SK-N-SH treated with all-trans-retinoic acid at 6 μM for 48 hours (cell line): ENCODE measurements around the gene JPT1.

ENCODE experiments used
- BACH2 ChIP-seq: fragments of 250-450 bp; sonication (Bioruptor Pico); IDR thresholded peaks from 2 replicates; pipeline ENCODE4 v1.9.0; 2021; ENCODE audit warnings: mild to moderate bottlenecking, borderline replicate concordance
- ESRRG ChIP-seq: fragments of 250-450 bp; sonication (Bioruptor Pico); IDR thresholded peaks from 2 replicates; pipeline ENCODE4 v1.6.1; 2021; ENCODE audit warnings: mild to moderate bottlenecking
- OSR1 ChIP-seq: fragments of 250-450 bp; sonication (Bioruptor Pico); IDR thresholded peaks from 2 replicates; pipeline ENCODE4 v1.8.0; 2022; ENCODE audit warnings: moderate library complexity, mild to moderate bottlenecking, inconsistent platforms
- PPARA ChIP-seq: fragments of 250-450 bp; sonication (Bioruptor Pico); IDR thresholded peaks from 2 replicates; pipeline ENCODE4 v1.5.0; 2020; ENCODE audit warnings: mild to moderate bottlenecking, borderline replicate concordance
- TOX ChIP-seq: fragments of 250-450 bp; sonication (Bioruptor Pico); IDR thresholded peaks from 2 replicates; pipeline ENCODE4 v1.8.0; 2021; ENCODE audit warnings: mild to moderate bottlenecking, moderate library complexity, borderline replicate concordance
- TSHZ2 ChIP-seq: fragments of 250-450 bp; sonication (Bioruptor Pico); IDR thresholded peaks from 2 replicates; pipeline ENCODE4 v1.5.0; 2020; ENCODE audit warnings: mild to moderate bottlenecking, moderate library complexity
- ZC3H10 ChIP-seq: fragments of 250-450 bp; sonication (Bioruptor Pico); IDR thresholded peaks from 2 replicates; pipeline ENCODE4 v1.5.1; 2021; ENCODE audit warnings: mild to moderate bottlenecking, moderate library complexity
- ZFP3 ChIP-seq: fragments of 250-450 bp; sonication (Bioruptor Pico); IDR thresholded peaks from 2 replicates; pipeline ENCODE4 v1.5.0; 2020; ENCODE audit warnings: mild to moderate bottlenecking, moderate library complexity
- ZFP30 ChIP-seq: fragments of 450-650 bp; formaldehyde crosslinking; IDR thresholded peaks from 2 replicates; pipeline ENCODE4 v1.5.0; 2022; ENCODE audit warnings: mild to moderate bottlenecking, moderate library complexity
- TF ChIP-seq, protein P1 (sequence below): fragments of 250-450 bp; sonication (Bioruptor Pico); IDR thresholded peaks from 2 replicates; pipeline ENCODE4 v1.5.1; 2020; ENCODE audit warnings: low read depth, mild to moderate bottlenecking, moderate library complexity
- TF ChIP-seq, protein P2 (sequence below): fragments of 250-450 bp; sonication (Bioruptor Pico); IDR thresholded peaks from 2 replicates; pipeline ENCODE4 v1.8.0; 2020; ENCODE audit warnings: mild to moderate bottlenecking, moderate library complexity, borderline replicate concordance

GRCh38 chr17:75087182-75087557 lies 67.1 kb downstream of the JPT1 start:
- TF ChIP-seq OSR1 (CRISPR knock-in tag), result no peak
- no peak for TF ChIP-seq ZFP3 (CRISPR knock-in tag)
- TF ChIP-seq ESRRG (CRISPR knock-in tag), result no peak
- TF ChIP-seq, protein P1, sequence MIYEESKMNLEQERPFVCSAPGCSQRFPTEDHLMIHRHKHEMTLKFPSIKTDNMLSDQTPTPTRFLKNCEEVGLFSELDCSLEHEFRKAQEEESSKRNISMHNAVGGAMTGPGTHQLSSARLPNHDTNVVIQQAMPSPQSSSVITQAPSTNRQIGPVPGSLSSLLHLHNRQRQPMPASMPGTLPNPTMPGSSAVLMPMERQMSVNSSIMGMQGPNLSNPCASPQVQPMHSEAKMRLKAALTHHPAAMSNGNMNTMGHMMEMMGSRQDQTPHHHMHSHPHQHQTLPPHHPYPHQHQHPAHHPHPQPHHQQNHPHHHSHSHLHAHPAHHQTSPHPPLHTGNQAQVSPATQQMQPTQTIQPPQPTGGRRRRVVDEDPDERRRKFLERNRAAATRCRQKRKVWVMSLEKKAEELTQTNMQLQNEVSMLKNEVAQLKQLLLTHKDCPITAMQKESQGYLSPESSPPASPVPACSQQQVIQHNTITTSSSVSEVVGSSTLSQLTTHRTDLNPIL (CRISPR knock-in tag), result no peak
- TF ChIP-seq, protein P2, sequence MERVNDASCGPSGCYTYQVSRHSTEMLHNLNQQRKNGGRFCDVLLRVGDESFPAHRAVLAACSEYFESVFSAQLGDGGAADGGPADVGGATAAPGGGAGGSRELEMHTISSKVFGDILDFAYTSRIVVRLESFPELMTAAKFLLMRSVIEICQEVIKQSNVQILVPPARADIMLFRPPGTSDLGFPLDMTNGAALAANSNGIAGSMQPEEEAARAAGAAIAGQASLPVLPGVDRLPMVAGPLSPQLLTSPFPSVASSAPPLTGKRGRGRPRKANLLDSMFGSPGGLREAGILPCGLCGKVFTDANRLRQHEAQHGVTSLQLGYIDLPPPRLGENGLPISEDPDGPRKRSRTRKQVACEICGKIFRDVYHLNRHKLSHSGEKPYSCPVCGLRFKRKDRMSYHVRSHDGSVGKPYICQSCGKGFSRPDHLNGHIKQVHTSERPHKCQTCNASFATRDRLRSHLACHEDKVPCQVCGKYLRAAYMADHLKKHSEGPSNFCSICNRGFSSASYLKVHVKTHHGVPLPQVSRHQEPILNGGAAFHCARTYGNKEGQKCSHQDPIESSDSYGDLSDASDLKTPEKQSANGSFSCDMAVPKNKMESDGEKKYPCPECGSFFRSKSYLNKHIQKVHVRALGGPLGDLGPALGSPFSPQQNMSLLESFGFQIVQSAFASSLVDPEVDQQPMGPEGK (CRISPR knock-in tag), result no peak
- TF ChIP-seq TOX (CRISPR knock-in tag), result no peak
- no peak for TF ChIP-seq TSHZ2 (CRISPR knock-in tag)
- no peak for TF ChIP-seq BACH2
- TF ChIP-seq ZC3H10 (CRISPR knock-in tag), result no peak
- TF ChIP-seq PPARA (CRISPR knock-in tag), result no peak
- TF ChIP-seq ZFP30 (CRISPR knock-in tag), result no peak
